ENCODE results near the gene RBL1.
A peak's percentile ranks its signal among the peaks of the same experiment; 100 is the strongest.
"Not testable (repeated sequence)": the region's sequence is repeated elsewhere in the genome, so short reads cannot be mapped to it uniquely, and the experiment has no call there.

Gene RBL1

GRCh38 chr20:37075932-37076685 lies 19.7 kb downstream of the RBL1 start:
- DNase-seq = no peak

GRCh38 chr20:37072293-37073196 lies 23.3 kb downstream of the RBL1 start:
- no peak for DNase-seq

GRCh38 chr20:37071481-37071911 lies 24.3 kb downstream of the RBL1 start:
- DNase-seq = no peak

DNA sequence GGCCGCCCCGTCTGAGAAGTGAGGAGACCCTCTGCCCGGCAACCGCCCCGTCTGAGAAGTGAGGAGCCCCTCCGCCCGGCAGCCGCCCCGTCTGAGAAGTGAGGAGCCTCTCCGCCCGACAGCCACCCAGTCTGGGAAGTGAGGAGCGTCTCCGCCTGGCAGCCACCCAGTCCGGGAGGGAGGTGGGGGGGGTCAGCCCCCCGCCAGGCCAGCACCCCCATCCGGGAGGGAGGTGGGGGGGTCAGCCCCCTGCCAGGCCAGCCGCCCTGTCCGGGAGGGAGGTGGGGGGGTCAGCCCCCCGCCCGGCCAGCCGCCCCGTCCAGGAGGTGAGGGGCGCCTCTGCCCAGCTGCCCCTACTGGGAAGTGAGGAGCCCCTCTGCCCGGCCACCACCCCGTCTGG lies 26.2 kb downstream of the RBL1 start:
- DNase-seq = not testable (repeated sequence)

- DNase-seq = no peak
These were observed 29.6 kb downstream of the RBL1 start for GRCh38 chr20:37066168-37066567.

GRCh38 chr20:37055276-37055675 lies 40.5 kb downstream of the RBL1 start:
- no peak for DNase-seq

DNA sequence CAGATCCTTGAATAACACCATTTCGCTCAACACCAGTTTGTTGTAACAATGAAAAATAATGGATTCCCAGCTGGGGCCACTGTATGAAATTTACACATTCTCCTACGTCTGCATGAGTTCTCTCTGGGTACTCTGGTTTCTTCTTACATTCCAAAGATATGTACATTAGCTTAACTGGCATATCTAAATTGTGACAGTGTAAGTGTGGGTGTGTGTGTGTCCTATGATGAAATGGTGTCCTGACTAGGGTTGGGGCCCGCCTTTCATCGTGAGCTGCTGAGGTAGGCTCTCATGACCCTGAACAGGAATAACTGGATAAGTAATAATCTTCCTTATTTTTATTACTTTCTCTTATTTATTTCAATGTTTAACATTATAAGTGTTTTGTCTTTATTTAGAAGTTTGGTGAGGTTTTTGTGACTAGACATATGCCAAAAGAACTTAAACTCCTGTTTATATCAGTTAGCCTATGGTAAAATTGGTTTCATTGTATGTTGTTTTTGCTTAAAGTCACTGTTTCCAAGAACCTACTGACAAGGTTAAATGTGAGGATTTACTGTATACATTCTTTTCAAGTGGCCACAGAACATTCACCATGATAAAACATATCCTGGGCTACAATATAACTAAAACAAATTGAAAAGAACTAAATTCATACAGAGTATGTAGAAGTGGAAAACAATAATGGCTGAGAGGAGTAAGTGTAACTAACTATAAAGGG lies 42.4 kb downstream of the RBL1 start:
- DNase-seq = no peak

GRCh38 chr20:37042986-37043972 lies 52.5 kb downstream of the RBL1 start:
- DNase-seq = no peak

- DNase-seq = not testable (repeated sequence)
These were observed 56.4 kb downstream of the RBL1 start for GRCh38 chr20:37039366-37039765.

GRCh38 chr20:37032077-37032476 lies 63.7 kb downstream of the RBL1 start:
- no peak for DNase-seq

DNA sequence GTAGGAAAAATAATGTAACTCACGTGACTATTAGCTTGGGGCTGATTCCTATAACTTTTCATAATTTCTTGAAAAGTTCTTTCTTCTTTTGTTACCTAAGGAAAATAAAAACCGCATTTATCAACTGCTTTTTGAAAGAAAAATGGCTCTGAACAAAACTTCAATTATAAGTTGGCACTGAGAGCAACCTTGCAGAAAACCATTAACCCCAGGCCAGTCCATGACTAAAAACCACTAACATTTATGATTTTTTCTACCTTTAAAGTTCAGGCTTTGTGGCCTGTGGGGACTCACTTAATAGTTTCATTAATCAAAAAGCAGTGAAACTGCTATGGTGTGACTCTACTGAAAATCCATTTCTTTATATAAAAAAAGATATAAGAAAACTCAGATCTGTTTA lies 75.2 kb downstream of the RBL1 start:
- DNase-seq = no peak

- not testable (repeated sequence) for DNase-seq
These were observed 83.2 kb downstream of the RBL1 start for GRCh38 chr20:37012631-37013030.

- DNase-seq = not testable (repeated sequence)
These were observed 83.9 kb downstream of the RBL1 start for GRCh38 chr20:37011858-37012257.

GRCh38 chr20:37011147-37011546 lies 84.7 kb downstream of the RBL1 start:
- no peak for DNase-seq

DNA sequence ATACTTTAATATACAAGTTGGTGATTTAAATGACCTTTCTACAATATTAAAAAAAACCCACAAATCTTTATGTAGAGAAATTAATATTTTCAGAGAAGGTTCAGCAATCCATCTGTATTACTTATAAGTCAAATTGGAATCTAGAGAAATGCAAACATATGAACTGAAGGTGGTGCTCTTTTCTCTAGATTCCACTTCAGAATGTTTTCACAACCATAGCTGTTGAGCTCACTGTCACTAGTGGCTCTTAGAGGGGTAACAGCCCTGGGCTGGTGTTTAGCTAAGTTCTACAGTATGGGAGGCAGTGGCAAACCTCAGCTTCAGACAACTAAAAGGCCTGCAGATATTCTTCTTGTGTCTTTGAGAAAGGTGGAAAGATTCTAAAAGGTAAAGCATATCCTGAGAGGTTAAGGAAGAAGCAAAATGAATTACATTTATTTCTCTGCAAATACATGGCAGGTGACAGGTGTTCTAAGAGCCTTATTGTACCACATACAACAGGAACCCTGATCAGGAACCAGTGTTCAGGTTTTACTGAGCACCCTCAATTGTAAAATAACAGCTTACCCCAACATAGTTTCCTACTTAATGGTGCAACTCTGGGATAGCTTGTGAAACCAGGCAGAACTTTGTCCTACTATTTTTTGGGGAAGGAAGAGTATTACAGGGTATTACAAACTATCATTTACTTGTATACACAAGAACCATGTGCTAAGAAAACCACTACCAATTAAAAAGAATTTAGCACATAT lies 87.7 kb downstream of the RBL1 start:
- peak; percentile 47 for DNase-seq

GRCh38 chr20:37005062-37005942 lies 90.5 kb downstream of the RBL1 start:
- DNase-seq = not testable (repeated sequence)

- DNase-seq = not testable (repeated sequence)
These were observed 94.2 kb downstream of the RBL1 start for GRCh38 chr20:37001634-37002033.

GRCh38 chr20:37000171-37000570 lies 95.6 kb downstream of the RBL1 start:
- not testable (repeated sequence) for DNase-seq

DNA sequence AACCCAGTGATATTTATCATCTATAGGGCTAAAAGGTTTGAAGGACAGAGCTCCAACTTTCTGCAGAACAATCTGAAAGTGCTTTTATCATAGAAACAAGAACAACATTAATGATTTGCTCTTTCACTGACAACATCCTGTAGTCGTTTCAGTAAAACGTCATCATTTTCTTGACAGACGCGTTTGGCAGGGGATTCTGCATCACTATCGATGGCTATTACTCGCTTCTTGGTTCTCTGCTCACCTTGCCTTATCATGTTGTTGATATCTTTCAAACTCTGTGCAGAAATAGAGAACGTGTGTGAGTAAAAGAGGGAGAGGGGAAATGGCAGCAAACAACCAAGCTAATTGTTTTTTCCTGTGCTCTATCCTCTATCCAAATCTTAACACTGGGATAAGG lies 97.1 kb downstream of the RBL1 start:
- no peak for DNase-seq

GRCh38 chr20:36997121-36997520 lies 98.7 kb downstream of the RBL1 start:
- no peak for DNase-seq
